Naive thymus-derived CD4-positive, alpha-beta T cell (primary cell): ENCODE results near the gene MAP9. TPM values are rescaled to one million over a fixed set of nuclear protein-coding genes. Genes with fewer than 3 reads are reported as not detected.

Experiments used
- ATAC-seq: fragments of 150-1000 bp; cut with Tn5 transposase; 2 replicates; pipeline ENCODE4 v1.10.0; 2021; ENCODE audit warnings: mild to moderate bottlenecking, moderate library complexity
- CTCF ChIA-PET: fragments of 350-600 bp; sonication (Branson Sonifier 250); formaldehyde crosslinking; loops from one replicate; lab custom pipeline; 2021; ENCODE audit warnings: antibody characterized with exemption; lab: Charles Lee
- POLR2A ChIA-PET: fragments of 350-600 bp; sonication (Branson Sonifier 250); formaldehyde crosslinking; loops from one replicate; lab custom pipeline; 2021; ENCODE audit warnings: antibody characterized with exemption, inconsistent platforms; lab: Charles Lee
- DNase-seq, 9 donors: peaks; one replicate each; pipeline versions ENCODE4 v3.0.0 to v3.0.0-alpha.2; 2020 to 2022; ENCODE audit warnings: mixed read lengths in 1 of 9
- H3K27ac ChIP-seq: one replicate; pipeline ENCODE4 v1.7.0; 2013; ENCODE audit warnings: mild to moderate bottlenecking, low read depth, low read length, moderate library complexity
- H3K27me3 ChIP-seq, 2 donors: one replicate each; pipeline ENCODE4 v1.7.0; 2013; ENCODE audit warnings: low read length in 2 of 2, mild to moderate bottlenecking in 2 of 2, moderate library complexity in 2 of 2; ENCODE audit not compliant: control insufficient read depth in 2 of 2, insufficient read depth in 2 of 2
- H3K36me3 ChIP-seq, 3 experiments: 1 replicate in 2 of 3; 2 replicates in 1 of 3; pipeline ENCODE4 v1.7.0; 2013; ENCODE audit warnings: low read length in 3 of 3, mild to moderate bottlenecking in 3 of 3, moderate library complexity in 1 of 3; ENCODE audit not compliant: insufficient read depth in 3 of 3, control insufficient read depth in 2 of 3
- H3K4me1 ChIP-seq, 2 donors: one replicate each; pipeline ENCODE4 v1.7.0; 2013; ENCODE audit warnings: low read length in 2 of 2, mild to moderate bottlenecking in 2 of 2, moderate library complexity in 1 of 2; ENCODE audit not compliant: control insufficient read depth in 2 of 2, insufficient read depth in 2 of 2
- H3K4me3 ChIP-seq: 2 replicates; pipeline ENCODE4 v1.7.0; 2013; ENCODE audit warnings: mild to moderate bottlenecking, low read length
- H3K9me3 ChIP-seq, 3 experiments: 1 replicate in 2 of 3; 2 replicates in 1 of 3; pipeline ENCODE4 v1.7.0; 2013; ENCODE audit warnings: low read length in 3 of 3; ENCODE audit not compliant: control insufficient read depth in 2 of 3
- H3K27ac Mint-ChIP-seq, 9 donors: one replicate each; pipeline ENCODE4 v1.8.0; 2020 to 2022; ENCODE audit warnings: mixed read lengths in 9 of 9, mild to moderate bottlenecking in 8 of 9, moderate library complexity in 5 of 9, inconsistent platforms in 2 of 9
- H3K27me3 Mint-ChIP-seq, 5 donors: one replicate each; pipeline ENCODE4 v1.8.0; 2021 to 2022; ENCODE audit warnings: mixed read lengths in 5 of 5, mild to moderate bottlenecking in 1 of 5
- H3K36me3 Mint-ChIP-seq, 5 donors: one replicate each; pipeline ENCODE4 v1.8.0; 2020 to 2022; ENCODE audit warnings: mixed read lengths in 5 of 5, mild to moderate bottlenecking in 3 of 5, inconsistent platforms in 1 of 5
- H3K4me1 Mint-ChIP-seq, 7 donors: one replicate each; pipeline ENCODE4 v1.8.0; 2020 to 2022; ENCODE audit warnings: mixed read lengths in 7 of 7, mild to moderate bottlenecking in 3 of 7, inconsistent platforms in 1 of 7
- H3K4me3 Mint-ChIP-seq, 10 donors: one replicate each; pipeline ENCODE4 v1.8.0; 2020 to 2022; ENCODE audit warnings: mild to moderate bottlenecking in 10 of 10, mixed read lengths in 10 of 10, moderate library complexity in 6 of 10, inconsistent platforms in 2 of 10
- H3K9me3 Mint-ChIP-seq, 11 donors: one replicate each; pipeline ENCODE4 v1.8.0; 2020 to 2022; ENCODE audit warnings: mixed read lengths in 11 of 11, mild to moderate bottlenecking in 4 of 11, inconsistent platforms in 1 of 11, moderate library complexity in 1 of 11
- intact Hi-C, 2 donors: fragments of 100-400 bp; cut with micrococcal nuclease; formaldehyde crosslinking; loops; one replicate each; pipeline ENCODE4 v1.15.1; 2023
- polyA plus RNA-seq, 2 donors: library from polyadenylated mRNA; unstranded; fragments of 300-500 nt; fragmentation: Illumina TruSeq; gene quantifications; one replicate each; pipeline ENCODE4 v1.2.3, GENCODE V29; 2021
- total RNA-seq, 6 experiments: library from RNA in 5 of 6; stranded (reverse) in 5 of 6; gene quantifications; 1 replicate in 5 of 6; 2 replicates in 1 of 6; pipeline ENCODE4 v1.2.3 and lab custom pipeline; 2021 to 2026

MAP9 gene
- total and polyA plus RNA-seq, 7 experiments from 2014 or later, result 3.2 to 20.5 (median 6.6) TPM

GRCh38 chr4:155411546-155411945, 34.8 kb upstream of the MAP9 start:
- ATAC-seq (no peak), DNase-seq (no peak)
- Mint-ChIP-seq H3K27me3 (peaks cover 0 to 30% (median 17%) of the 10 kb centered on the region in 5 donors), H3K36me3 (no peaks in the 10 kb centered on the region), H3K9me3 (no peaks in the 10 kb centered on the region), H3K4me1 (no peaks in the 10 kb centered on the region), H3K27ac (no peak overlapping the region), H3K4me3 (no peak overlapping the region)
- ChIA-PET POLR2A (no interaction called here), CTCF (no interaction called here)
- H3K9me3 ChIP-seq, result no peaks in the 10 kb centered on the region
- intact Hi-C loops, result no loop called here
- no peaks in the 10 kb centered on the region for H3K4me1 ChIP-seq
- H3K27ac ChIP-seq, result no peak overlapping the region
- H3K27me3 ChIP-seq, result no peaks in the 10 kb centered on the region
- no peaks in the 10 kb centered on the region for H3K36me3 ChIP-seq
- H3K4me3 ChIP-seq, result no peak overlapping the region

GRCh38 chr4:155408796-155409195, 32.0 kb upstream of the MAP9 start:
- CTCF ChIA-PET, result no interaction called here
- Mint-ChIP-seq H3K4me1 (no peaks in the 10 kb centered on the region), H3K36me3 (no peaks in the 10 kb centered on the region), H3K27me3 (peaks cover 3 to 30% (median 16%) of the 10 kb centered on the region in 5 donors), H3K27ac (no peak overlapping the region), H3K4me3 (no peak overlapping the region), H3K9me3 (no peaks in the 10 kb centered on the region)
- Histone ChIP-seq H3K27ac (no peak overlapping the region), H3K27me3 (no peaks in the 10 kb centered on the region), H3K4me3 (no peak overlapping the region), H3K9me3 (no peaks in the 10 kb centered on the region), H3K36me3 (no peaks in the 10 kb centered on the region), H3K4me1 (no peaks in the 10 kb centered on the region)
- intact Hi-C loops, result no loop called here
- DNase-seq (no peak), ATAC-seq (no peak)
- POLR2A ChIA-PET, result no interaction called here

GRCh38 chr4:155407480-155407879, 30.7 kb upstream of the MAP9 start:
- no peaks in the 10 kb centered on the region for H3K27me3 ChIP-seq
- H3K9me3 ChIP-seq, result no peaks in the 10 kb centered on the region
- no peaks in the 10 kb centered on the region for H3K9me3 Mint-ChIP-seq
- H3K36me3 Mint-ChIP-seq, result no peaks in the 10 kb centered on the region
- H3K4me3 ChIP-seq, result no peak overlapping the region
- no peak for DNase-seq
- no peak overlapping the region for H3K4me3 Mint-ChIP-seq
- no peaks in the 10 kb centered on the region for H3K36me3 ChIP-seq
- H3K27me3 Mint-ChIP-seq, result peaks cover 6 to 26% (median 13%) of the 10 kb centered on the region in 5 donors
- POLR2A ChIA-PET, result no interaction called here
- H3K27ac Mint-ChIP-seq, result no peak overlapping the region
- CTCF ChIA-PET, result no interaction called here
- no peaks in the 10 kb centered on the region for H3K4me1 Mint-ChIP-seq
- no peak overlapping the region for H3K27ac ChIP-seq
- intact Hi-C loops, result no loop called here
- no peak for ATAC-seq
- no peaks in the 10 kb centered on the region for H3K4me1 ChIP-seq

- Histone ChIP-seq H3K4me1 (no peaks in the 10 kb centered on the region), H3K4me3 (no peak overlapping the region), H3K36me3 (no peaks in the 10 kb centered on the region), H3K27me3 (no peaks in the 10 kb centered on the region), H3K9me3 (no peaks in the 10 kb centered on the region), H3K27ac (no peak overlapping the region)
- no peak for ATAC-seq
- intact Hi-C loops, result no loop called here
- DNase-seq, result no peak
- Mint-ChIP-seq H3K27me3 (peaks cover 0 to 15% (median 8%) of the 10 kb centered on the region in 5 donors), H3K9me3 (no peaks in the 10 kb centered on the region), H3K36me3 (no peaks in the 10 kb centered on the region), H3K4me3 (no peak overlapping the region), H3K4me1 (no peaks in the 10 kb centered on the region), H3K27ac (no peak overlapping the region)
- ChIA-PET POLR2A (no interaction called here), CTCF (no interaction called here)
Measured at GRCh38 chr4:155405059-155405458, 28.3 kb upstream of the MAP9 start.

GRCh38 chr4:155403886-155404285, 27.1 kb upstream of the MAP9 start:
- Histone ChIP-seq H3K27ac (no peak overlapping the region), H3K36me3 (no peaks in the 10 kb centered on the region), H3K27me3 (no peaks in the 10 kb centered on the region), H3K4me1 (no peaks in the 10 kb centered on the region), H3K4me3 (no peak overlapping the region), H3K9me3 (no peaks in the 10 kb centered on the region)
- Mint-ChIP-seq H3K9me3 (no peaks in the 10 kb centered on the region), H3K4me3 (no peak overlapping the region), H3K4me1 (peaks cover 0 to 3% (median 0%) of the 10 kb centered on the region in 7 donors), H3K36me3 (no peaks in the 10 kb centered on the region), H3K27me3 (peaks cover 0 to 11% (median 6%) of the 10 kb centered on the region in 5 donors), H3K27ac (no peak overlapping the region)
- ChIA-PET CTCF (no interaction called here), POLR2A (no interaction called here)
- DNase-seq, result no peak
- intact Hi-C loops, result no loop called here
- ATAC-seq, result no peak

- Mint-ChIP-seq H3K36me3 (no peaks in the 10 kb centered on the region), H3K4me3 (no peak overlapping the region), H3K27ac (no peak overlapping the region), H3K27me3 (peaks cover 4 to 13% (median 8%) of the 10 kb centered on the region in 5 donors), H3K9me3 (no peaks in the 10 kb centered on the region), H3K4me1 (peaks cover 0 to 3% (median 0%) of the 10 kb centered on the region in 7 donors)
- ChIA-PET POLR2A (no interaction called here), CTCF (interaction anchor here (0.6 kb wide), 1 partner anchor 468 kb away, joined by 6 read pairs; no protein-coding TSS in a partner anchor)
- no peaks in the 10 kb centered on the region for H3K4me1 ChIP-seq
- no peaks in the 10 kb centered on the region for H3K36me3 ChIP-seq
- H3K4me3 ChIP-seq, result no peak overlapping the region
- intact Hi-C loops, result no loop called here
- no peaks in the 10 kb centered on the region for H3K9me3 ChIP-seq
- no peak overlapping the region for H3K27ac ChIP-seq
- no peak for DNase-seq
- H3K27me3 ChIP-seq, result no peaks in the 10 kb centered on the region
- no peak for ATAC-seq
Measured at GRCh38 chr4:155402941-155403340, 26.2 kb upstream of the MAP9 start.

- Histone ChIP-seq H3K27me3 (no peaks in the 10 kb centered on the region), H3K4me3 (no peak overlapping the region), H3K9me3 (no peaks in the 10 kb centered on the region), H3K36me3 (no peaks in the 10 kb centered on the region), H3K27ac (no peak overlapping the region), H3K4me1 (no peaks in the 10 kb centered on the region)
- ChIA-PET CTCF (no interaction called here), POLR2A (no interaction called here)
- Mint-ChIP-seq H3K4me3 (no peak overlapping the region), H3K36me3 (no peaks in the 10 kb centered on the region), H3K27me3 (peaks cover 5 to 25% (median 12%) of the 10 kb centered on the region in 5 donors), H3K9me3 (peaks cover 0 to 7% (median 0%) of the 10 kb centered on the region in 11 donors), H3K4me1 (peaks cover 0 to 3% (median 0%) of the 10 kb centered on the region in 7 donors), H3K27ac (no peak overlapping the region)
- no peak for ATAC-seq
- intact Hi-C loops, result no loop called here
- no peak for DNase-seq
Measured at GRCh38 chr4:155400893-155401292, 24.1 kb upstream of the MAP9 start.
